HG02943 (cell line): ENCODE results near the gene WDR70.
"Not testable (repeated sequence)": the region's sequence is repeated elsewhere in the genome, so short reads cannot be mapped to it uniquely, and the experiment has no call there.

Source experiments
- ATAC-seq: cut with Tn5 transposase; IDR thresholded peaks from one replicate; pipeline ENCODE4 v1.9.1; 2021; ENCODE audit warnings: mild to moderate bottlenecking, low read depth, moderate library complexity; ENCODE audit not compliant: unreplicated experiment

The WDR70 gene

DNA sequence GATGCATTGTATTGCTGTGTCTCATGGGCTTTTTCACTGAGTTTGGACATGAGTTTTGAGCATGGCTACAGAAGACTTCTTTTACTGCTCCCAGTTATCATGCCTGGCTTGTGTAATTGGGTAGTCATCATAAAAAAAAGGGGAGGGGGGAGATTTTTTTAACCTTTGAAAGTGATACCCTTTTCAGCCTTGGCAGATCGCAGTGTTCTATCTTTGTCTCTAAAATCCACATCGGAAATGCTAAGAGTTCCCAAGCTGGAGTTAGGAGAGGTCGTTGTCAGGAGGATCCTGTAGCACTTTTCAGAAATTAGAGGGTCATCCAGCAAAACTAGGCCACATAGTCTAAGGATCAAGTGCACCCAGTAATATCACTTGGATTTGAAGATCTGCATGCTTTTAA is 188.4 kb downstream of the WDR70 start:
- no peak for ATAC-seq

DNA sequence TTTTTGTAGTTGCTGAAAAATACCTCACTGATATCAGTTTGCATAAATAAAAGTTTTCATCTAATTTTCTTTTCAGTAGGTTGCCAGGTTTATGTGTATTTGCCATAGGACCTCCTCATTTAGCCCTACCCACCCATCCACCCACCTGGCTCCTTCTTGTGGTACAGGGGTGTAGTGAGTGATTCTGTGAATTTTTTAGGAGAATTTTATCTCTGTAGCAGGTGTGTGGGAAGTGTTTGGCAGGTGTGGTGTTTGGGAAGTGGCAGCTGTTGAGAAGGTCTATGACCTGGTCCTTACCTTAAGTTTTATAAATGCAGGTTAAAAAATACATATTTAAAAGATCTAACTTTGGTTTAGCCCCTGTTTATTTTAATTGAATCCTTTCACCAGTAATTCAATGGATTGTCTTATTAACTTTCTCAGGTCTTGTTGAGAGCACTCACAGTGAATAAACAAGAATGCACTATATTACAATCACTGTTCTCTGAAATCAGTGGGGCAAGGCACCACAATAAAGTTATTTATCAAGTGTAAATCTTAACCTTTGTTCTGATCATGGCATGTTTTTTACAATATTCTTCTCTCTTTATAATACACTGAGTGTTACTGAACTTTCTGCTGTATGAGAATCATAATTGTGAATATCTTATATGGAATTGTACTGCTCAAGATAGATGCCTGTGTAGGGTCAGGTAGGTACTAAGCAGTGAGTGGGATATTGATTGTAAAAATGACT is 189.1 kb downstream of the WDR70 start:
- ATAC-seq, result no peak

DNA sequence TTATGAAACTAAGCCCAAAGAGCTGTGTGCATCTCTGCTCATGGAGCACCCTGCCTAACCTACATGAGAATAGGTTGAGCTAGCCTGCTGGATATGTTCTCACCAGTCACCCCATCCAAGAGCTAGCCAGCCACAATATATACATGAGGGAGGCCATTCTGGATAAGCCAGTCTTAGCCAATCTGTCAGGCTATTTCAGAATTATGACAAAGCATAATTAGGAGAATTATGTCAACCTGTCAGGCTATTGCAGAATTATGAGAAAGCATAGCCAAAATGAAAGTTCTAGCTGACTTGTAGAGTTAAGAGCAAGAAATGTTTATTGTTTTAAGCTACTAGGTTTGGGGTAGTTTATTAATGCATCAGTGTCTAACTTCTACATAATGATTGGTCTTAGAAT is 189.8 kb downstream of the WDR70 start:
- ATAC-seq, result no peak

DNA sequence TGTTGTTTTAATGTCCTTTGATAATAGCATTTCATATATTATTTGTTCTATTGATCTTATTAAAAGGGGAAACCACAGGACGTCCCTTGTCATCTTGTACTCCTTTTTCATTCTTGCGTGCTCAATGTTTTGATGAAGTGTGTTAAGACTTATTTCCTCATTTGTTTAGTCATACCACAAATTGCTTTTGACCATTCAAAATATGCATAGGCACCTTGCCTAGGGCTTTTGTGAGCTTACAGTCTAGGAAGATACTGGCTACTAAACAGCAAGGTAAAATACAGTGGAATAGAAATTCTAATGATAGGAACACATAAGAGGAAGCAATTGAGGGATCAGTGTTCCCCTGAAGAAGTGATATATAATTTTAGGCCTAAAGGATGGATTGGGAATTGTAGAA is 190.3 kb downstream of the WDR70 start:
- ATAC-seq, result no peak

DNA sequence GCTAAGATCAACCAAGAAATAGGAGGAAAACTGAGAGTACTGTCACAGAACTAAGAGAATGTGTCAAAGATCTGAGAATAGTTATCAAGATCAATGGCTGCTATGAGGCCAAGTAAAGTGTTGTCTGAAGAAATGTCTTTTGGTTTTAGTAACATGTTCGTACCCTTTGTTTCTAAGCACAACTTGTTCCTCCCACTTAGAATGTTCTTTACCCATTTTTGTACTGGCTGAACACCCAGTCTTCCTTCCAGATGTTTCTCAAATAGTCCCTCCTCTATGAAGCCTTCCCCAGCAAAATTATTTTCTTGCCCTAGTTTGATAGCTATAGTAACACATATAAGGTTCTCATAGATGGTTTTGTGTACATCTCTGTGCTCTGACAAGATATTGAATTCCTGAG is 191.5 kb downstream of the WDR70 start:
- no peak for ATAC-seq

DNA sequence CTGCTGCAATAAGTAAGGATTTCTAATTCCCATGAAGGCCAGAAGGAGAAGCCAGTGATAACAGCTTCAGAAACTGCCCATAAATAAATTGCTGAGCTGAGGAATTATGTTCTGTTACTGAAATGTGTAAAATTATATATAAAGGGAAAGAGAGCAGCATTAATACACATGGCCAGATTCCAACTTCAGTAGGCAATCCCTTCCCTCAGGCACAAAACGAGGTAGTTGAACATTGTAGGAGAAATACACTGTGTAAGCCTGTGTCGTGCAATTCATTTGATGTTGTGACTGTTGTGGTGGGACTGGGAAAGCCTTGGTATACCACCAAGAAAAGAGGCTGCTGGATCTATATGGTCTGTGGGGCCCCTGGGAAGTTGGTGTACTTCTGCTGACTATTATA is 192.9 kb downstream of the WDR70 start:
- ATAC-seq, result no peak

DNA sequence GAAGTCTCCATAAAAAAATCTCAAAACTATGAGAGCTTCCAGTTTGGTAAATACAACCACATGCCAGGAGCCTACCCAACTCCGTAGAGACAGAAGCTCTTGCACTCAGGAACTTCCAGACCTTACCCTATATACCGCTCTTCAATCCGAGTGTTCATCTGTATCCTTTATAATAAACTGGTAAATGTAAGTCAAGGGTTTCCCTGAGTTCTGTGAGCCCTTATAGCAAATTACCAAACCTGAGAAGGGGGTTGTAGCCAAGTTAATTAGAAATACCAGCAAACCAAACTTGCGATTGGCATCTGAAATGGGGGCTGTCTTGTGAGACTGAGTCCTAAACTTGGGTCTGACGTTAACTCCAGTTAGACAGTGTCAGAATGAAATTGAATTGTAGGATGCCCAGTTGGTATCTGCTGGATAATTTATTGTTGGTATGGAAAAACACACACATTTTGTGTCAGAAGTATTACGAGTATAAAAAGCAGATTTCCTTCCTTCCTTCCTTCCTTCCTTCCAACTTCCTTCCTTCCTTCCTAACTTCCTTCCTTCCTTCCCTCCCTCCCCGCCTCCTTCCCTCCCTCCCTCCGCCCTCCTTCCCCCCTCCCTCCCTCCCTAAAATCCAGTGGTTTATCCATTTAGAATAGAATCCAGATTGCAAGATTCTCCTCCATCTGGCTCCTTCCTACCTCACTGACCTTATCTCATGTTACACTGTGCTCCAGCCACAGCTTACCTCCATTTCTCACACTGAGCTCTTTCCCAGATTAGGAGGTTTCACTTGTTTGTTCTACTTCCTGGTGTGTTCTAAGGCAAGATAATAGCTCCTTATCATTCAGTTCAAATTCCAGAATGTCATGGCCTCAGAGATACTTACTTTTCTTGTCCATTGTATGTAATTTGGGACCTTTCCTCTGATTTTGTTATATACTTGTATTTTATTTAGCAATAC is 196.7 kb downstream of the WDR70 start:
- no peak for ATAC-seq

DNA sequence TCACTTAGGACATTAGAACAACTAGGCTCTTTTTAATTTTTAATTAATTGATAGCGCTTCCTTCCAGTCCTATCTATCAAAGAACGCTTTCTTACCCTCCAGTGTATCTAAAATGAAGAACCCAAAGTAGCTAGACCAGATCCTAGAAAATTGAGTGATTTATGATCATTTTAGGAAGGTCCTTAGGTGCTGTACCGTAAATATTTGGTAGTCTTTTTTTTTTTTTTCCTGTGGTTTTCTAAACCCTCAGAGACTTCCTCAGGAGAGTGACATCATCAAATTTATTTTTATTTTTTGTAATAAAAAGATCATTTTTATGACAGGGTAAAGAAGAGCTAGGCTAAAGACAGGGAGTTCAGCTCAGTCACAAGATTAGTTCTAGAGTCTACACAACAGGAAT is 197.4 kb downstream of the WDR70 start:
- ATAC-seq, result no peak

DNA sequence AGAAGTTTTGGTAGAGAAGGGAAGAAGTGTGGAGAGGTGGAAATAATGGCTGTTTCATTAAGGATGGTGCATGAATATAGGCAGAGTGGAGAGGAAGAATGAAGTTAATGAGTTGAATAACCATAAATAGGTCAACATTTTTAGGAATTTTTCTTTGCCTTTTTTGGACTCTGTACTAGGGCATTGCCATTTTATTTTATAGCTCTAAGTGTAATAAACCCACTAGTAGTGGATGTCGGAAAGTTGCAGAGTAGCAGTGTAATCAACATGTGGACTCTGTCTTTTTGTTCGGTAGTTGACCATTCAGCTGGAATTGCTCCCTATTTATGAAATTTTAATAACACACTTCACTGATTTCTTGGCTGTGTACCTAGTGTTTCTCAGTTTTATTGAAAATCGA is 199.1 kb downstream of the WDR70 start:
- ATAC-seq, result no peak

DNA sequence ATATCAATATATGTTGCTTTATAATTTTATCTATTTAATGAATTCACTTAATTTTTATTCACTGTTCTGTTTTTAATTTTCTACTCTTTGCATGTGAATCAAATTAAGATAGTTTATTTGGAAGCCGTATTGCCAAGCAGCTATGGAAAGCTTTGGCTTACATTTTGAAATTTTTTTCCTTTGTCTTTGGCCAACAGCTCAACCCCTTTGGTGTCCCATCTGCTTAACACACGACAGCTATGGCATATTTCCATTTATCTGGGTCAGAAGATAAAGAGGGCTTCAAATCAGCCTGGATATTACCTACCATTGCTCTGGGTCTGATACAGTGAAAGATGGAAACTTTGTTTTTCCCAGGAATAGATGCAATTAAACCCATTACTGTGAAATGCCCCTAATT is 201.0 kb downstream of the WDR70 start:
- ATAC-seq, result no peak

DNA sequence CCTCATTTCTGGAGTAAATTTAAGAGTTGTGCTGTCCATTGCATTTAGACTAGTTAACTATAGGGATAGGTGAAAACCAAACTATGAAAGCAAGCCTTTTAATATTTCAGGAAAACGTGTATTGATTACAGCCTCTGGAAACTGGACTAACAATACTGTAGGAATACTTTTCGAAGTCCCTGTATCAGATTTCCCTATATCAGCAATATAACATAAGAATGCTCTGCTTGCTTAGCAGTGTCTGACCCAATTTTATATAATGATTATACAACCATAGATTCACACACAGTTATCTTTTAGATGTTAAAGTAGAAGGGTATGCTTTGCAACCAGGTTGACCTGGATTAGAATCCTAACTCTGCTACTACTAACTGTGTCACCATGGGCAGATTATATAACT is 203.1 kb downstream of the WDR70 start:
- ATAC-seq, result no peak

DNA sequence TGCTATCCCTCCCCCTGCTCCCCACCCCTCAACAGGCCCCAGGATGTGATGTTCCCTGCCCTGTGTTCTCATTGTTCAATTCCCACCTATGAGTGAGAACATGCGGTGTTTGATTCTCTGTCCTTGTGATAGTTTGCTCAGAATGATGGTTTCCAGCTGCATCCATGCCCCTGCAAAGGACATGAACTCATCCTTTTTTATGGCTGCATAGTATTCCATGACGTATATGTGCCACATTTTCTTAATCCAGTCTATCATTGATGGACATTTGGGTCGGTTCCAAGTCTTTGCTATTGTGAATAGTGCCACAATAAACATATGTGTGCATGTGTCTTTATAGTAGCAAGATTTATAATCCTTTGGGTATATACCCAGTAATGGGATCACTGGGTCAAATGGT is 214.2 kb downstream of the WDR70 start:
- not testable (repeated sequence) for ATAC-seq

DNA sequence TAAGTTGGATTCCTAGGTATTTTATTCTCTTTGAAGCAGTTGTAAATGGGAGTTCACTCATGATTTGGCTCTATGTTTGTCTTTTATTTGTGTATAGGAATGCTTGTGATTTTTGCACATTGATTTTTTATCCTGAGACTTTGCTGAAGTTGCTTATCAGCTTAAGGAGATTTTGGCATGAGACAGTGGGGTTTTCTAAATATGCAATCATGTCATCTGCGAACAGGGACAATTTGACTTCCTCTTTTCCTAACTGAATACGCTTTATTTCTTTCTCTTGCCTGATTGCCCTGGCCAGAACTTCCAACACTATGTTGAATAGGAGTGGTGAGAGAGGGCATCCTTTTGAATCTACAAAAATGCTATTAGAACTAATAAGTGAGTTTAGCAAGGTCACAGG is 215.7 kb downstream of the WDR70 start:
- not testable (repeated sequence) for ATAC-seq

DNA sequence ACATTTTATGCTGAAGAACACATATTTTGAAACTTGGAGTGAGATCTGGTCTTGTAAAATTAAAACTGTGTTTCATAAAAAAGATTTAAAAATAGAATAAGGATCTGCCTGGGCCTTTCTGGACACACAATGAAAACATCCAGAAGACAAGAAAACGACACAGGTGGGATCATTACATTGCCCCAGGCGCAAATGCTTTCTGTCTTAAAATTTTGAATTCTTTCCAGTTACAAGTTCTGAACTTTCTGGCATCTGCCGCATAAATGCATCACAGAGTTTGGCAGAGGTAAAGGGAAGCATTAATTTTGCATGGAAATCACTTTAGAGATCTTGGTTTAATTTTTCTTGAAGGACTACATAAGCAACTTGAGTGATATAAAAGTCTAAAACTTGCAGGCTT is 219.6 kb downstream of the WDR70 start:
- no peak for ATAC-seq

DNA sequence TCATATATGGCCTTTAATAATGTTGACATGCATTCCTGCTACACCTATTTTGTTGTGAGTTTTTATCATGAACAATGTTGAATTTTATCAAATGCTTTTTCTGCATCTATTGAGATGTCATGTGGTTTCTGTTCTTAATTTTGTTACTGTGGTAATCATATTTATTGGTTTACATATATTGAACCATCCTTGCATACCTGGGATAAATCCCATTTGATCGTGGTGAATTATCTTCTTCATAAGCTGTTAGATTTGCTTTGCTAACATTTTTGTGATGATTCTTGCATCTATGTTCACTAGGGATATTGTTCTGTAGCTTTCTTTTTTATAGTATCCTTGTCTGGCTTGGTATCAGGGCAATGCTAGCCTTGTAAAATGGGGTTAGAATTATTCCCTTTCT is 222.0 kb downstream of the WDR70 start:
- no peak for ATAC-seq

DNA sequence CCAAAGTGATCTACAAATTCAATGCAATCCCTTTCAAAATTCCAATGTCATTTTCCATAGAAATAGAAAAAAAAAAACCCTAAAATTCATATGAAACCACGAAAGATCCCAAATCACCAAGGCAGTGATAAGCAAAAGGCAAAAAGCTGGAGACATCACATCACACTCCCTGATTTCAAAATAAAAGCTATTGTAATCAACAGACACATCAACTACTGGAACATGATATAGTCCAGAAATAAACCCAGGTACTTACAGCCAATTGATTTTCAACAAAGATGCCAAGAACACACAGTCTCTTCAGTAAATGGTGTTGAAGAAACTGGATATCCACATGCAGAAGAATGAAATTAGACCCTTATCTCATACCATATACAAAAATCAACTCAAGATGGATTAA is 224.0 kb downstream of the WDR70 start:
- no peak for ATAC-seq

DNA sequence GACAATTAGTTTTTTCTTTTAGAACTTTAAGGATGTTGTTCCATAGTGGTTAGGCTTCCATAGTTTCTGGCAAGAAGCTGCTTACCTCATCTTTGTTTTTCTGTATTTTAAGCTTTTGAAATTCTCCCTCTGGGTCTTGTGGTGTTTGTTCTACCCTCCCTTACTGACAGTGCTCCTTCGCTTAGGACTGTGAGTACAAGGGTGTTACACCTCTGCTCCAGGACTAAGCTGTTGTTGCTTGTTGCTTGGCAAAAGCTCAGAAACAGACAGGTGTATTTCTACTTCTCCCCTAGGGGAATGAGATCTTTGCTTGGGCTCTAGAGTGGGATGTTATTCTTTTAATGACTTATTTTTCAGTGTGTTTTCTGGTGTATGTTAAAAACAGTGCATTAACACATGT is 225.2 kb downstream of the WDR70 start:
- no peak for ATAC-seq

DNA sequence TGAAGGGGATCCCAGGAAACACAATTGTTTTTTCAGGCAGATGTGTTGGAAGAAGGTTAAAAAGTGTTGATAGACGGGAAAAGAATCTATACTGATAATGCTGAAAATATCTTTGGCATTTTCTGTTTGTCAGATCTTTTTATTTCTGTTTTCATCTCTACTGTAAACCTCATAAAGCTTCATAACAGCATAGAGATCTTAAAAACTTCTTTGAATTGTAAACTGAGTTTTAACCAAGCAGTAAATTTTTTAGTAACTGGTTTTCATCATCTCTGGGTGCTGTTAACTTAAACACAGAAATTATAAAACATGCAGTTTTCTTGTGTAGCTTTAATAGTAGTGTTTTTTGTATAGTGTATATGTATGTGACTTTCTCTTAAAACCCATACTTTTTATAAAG is 227.0 kb downstream of the WDR70 start:
- ATAC-seq, result no peak

DNA sequence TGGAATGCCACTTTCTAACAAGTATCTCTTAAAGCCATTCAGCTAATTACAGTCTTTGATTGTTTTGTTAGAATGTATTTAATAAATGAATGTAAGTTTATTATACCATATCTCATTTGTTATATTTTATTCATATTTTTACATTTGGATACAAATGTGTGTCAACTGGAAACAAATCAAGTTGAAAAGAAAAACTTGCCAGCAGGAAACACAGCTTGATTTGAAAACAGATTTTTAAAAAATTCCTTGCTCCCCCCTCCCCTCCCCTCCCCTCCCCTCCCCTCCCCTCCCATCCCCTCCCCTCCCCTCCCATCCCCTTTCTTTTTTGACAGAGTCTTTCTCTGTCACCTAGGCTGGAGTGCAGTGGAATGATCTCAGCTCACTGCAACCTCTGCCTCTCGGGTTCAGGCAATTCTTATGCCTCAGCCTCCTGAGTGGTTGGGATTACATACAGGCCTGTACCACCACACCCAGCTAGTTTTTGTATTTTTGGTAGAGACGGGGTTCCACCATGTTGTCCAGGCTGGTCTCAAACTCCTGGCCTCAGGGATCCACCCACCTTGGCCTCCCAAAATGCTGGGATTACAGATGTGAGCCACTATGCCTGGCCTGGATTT is 227.6 kb downstream of the WDR70 start:
- no peak for ATAC-seq

DNA sequence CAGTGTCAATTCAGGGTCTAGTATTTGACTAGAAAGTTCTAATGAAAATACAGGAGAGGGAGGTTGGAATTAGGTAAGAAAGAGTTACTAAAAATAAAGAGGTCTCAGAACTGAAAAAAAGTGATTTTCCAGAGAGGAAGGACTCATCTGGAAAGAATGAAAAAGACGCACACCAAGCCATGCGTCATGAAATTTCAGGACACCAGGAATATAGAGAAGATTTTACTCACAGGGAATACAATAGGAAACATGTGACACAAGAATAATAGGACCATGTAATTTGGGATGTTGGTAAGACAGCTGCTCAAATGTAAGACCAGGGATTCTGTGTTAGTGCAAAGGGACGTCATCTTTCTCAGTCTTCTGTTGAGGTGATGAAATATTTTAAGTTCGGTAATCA is 236.1 kb downstream of the WDR70 start:
- ATAC-seq, result no peak

DNA sequence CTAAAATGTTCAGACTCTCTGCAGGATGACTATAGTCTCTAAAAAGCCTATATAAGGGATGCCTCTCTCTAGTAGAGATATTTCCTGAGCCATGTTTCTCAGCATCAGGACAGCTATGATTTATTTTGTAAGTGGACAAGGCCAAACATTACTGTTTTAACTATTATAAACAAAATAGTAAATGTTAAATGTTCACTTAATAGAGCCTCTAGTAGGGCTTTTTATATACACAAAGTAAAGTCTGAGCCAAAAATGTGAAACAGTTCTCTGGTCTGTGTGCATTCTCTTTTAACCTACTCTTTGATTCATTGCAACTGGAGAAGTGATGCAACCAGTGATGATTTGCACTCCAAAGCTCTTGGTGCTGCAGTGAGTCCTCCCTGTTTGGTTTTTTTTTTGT is 240.2 kb downstream of the WDR70 start:
- no peak for ATAC-seq
